ENCODE measurements around the gene TRABD2B.
A peak's percentile ranks its signal among the peaks of the same experiment; 100 is the strongest.

The TRABD2B gene

DNA sequence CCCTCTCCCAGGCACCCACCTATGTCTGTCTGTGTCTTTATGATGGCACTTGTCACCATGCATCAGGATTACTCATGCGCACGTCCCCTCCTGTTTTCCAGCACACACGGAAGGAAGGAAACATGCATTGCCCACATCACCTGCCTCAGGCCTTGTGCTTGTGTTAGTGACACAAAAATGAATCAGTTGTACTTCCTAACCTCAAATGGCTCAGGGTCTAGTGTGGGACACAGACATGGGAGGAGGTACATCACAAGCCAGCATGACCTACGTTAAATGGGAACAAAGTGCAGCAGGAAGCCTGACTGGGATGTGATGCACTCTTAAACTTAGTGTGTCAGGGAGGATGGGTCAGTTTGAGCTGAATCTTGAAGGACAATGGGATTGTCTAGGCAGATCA, 126.7 kb downstream of the TRABD2B start:
- no peaks in the 10 kb centered on the region for H3K79me1 ChIP-seq (ENCODE audit: low read depth, low read length)
- no peak overlapping the region for H3K4me3 ChIP-seq (ENCODE audit: low read length in 2 of 2)
- H2BK15ac ChIP-seq (ENCODE audit: low read length): no peak overlapping the region
- peaks cover 0 to 2% of the 10 kb centered on the region in 2 donors for H3K4me1 ChIP-seq (ENCODE audit: control insufficient read depth in 2 of 2, insufficient read depth in 1 of 2, low read depth in 1 of 2, low read length in 2 of 2)
- WGBS, 2 donors (ENCODE audit: extremely low coverage in 2 of 2, insufficient read length in 2 of 2, insufficient replicate concordance in 1 of 2): no CpG with 5 or more reads among the region's 4 CpGs
- H4K91ac ChIP-seq (ENCODE audit: low read depth, low read length, poor library complexity): peak overlapping the region; percentile 26
- no peak overlapping the region for H3K4ac ChIP-seq (ENCODE audit: low read length)
- H3K23ac ChIP-seq (ENCODE audit: low read depth, low read length, poor library complexity): no peak overlapping the region
- no peak overlapping the region for H3K27ac ChIP-seq (replicated peaks; ENCODE audit: low read length)
- no peak overlapping the region for H3K4me2 ChIP-seq (ENCODE audit: insufficient read depth, low read length, poor library complexity, severe bottlenecking)
- H2BK5ac ChIP-seq (ENCODE audit: low read length): no peak overlapping the region
- no peak overlapping the region for H4K8ac ChIP-seq (ENCODE audit: low read depth, low read length)
- peaks cover 0 to 2% (median 0%) of the 10 kb centered on the region in 3 experiments for H3K27me3 ChIP-seq (ENCODE audit: control insufficient read depth in 3 of 3, insufficient read depth in 3 of 3, low read depth in 1 of 3, low read length in 3 of 3)
- DNase-seq (ENCODE audit: low spot score): no peak
- H3K9ac ChIP-seq (ENCODE audit: low read depth, low read length, poor library complexity): no peak overlapping the region
- no peak overlapping the region for H2AFZ ChIP-seq (ENCODE audit: low read length)
- H3K9me3 ChIP-seq (replicated peaks in 1 of 2; ENCODE audit: control insufficient read depth in 2 of 2, insufficient read depth in 1 of 2, low read depth in 1 of 2, low read length in 2 of 2): no peaks in the 10 kb centered on the region
- H2BK120ac ChIP-seq (ENCODE audit: low read depth, low read length): no peak overlapping the region
- no peaks in the 10 kb centered on the region for H3K36me3 ChIP-seq (replicated peaks in 1 of 2; ENCODE audit: control insufficient read depth in 2 of 2, insufficient read depth in 2 of 2, low read length in 2 of 2)
- H3K18ac ChIP-seq (ENCODE audit: low read length): no peak overlapping the region
- no peak overlapping the region for H2AK5ac ChIP-seq (ENCODE audit: low read depth, low read length)
- H3K14ac ChIP-seq (ENCODE audit: low read length): no peak overlapping the region
- H2BK12ac ChIP-seq (ENCODE audit: low read length): no peak overlapping the region

DNA sequence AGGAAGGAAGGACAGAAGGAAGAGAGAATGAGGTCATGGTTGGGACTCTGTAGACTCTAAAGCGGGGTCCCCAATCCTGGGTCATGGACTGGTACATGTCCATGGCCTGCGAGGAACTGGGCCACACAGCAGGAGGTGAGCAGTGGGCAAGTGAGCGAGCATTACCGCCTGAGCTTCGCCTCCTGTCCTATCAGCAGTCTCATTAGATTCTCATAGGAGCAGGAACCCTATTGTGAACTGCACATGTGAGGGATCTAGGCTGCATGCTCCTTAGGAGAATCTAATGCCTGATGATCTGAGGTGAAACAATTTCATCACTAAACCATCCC, 128.9 kb downstream of the TRABD2B start:
- no peak for DNase-seq (ENCODE audit: low spot score)
- Histone ChIP-seq H3K27me3 (ENCODE audit: control insufficient read depth in 3 of 3, insufficient read depth in 3 of 3, low read depth in 1 of 3, low read length in 3 of 3) (peaks cover 0 to 2% (median 0%) of the 10 kb centered on the region in 3 experiments), H3K4me2 (ENCODE audit: insufficient read depth, low read length, poor library complexity, severe bottlenecking) (no peak overlapping the region), H2BK15ac (ENCODE audit: low read length) (no peak overlapping the region), H3K79me1 (ENCODE audit: low read depth, low read length) (no peaks in the 10 kb centered on the region), H3K9me3 (replicated peaks in 1 of 2; ENCODE audit: control insufficient read depth in 2 of 2, insufficient read depth in 1 of 2, low read depth in 1 of 2, low read length in 2 of 2) (no peaks in the 10 kb centered on the region), H3K4me3 (ENCODE audit: low read length in 2 of 2) (no peak overlapping the region), H2BK120ac (ENCODE audit: low read depth, low read length) (no peak overlapping the region), H4K8ac (ENCODE audit: low read depth, low read length) (no peak overlapping the region), H3K4ac (ENCODE audit: low read length) (no peak overlapping the region), H3K9ac (ENCODE audit: low read depth, low read length, poor library complexity) (no peak overlapping the region), H3K36me3 (replicated peaks in 1 of 2; ENCODE audit: control insufficient read depth in 2 of 2, insufficient read depth in 2 of 2, low read length in 2 of 2) (no peaks in the 10 kb centered on the region), H3K14ac (ENCODE audit: low read length) (no peak overlapping the region), H3K27ac (replicated peaks; ENCODE audit: low read length) (no peak overlapping the region), H2AFZ (ENCODE audit: low read length) (no peak overlapping the region), H2BK12ac (ENCODE audit: low read length) (no peak overlapping the region), H4K91ac (ENCODE audit: low read depth, low read length, poor library complexity) (no peak overlapping the region), H2AK5ac (ENCODE audit: low read depth, low read length) (no peak overlapping the region), H3K18ac (ENCODE audit: low read length) (no peak overlapping the region), H2BK5ac (ENCODE audit: low read length) (no peak overlapping the region), H3K4me1 (ENCODE audit: control insufficient read depth in 2 of 2, insufficient read depth in 1 of 2, low read depth in 1 of 2, low read length in 2 of 2) (peaks cover 0 to 2% of the 10 kb centered on the region in 2 donors), H3K23ac (ENCODE audit: low read depth, low read length, poor library complexity) (no peak overlapping the region)
- WGBS, 2 donors (ENCODE audit: extremely low coverage in 2 of 2, insufficient read length in 2 of 2, insufficient replicate concordance in 1 of 2): no CpG with 5 or more reads among the region's 5 CpGs

DNA sequence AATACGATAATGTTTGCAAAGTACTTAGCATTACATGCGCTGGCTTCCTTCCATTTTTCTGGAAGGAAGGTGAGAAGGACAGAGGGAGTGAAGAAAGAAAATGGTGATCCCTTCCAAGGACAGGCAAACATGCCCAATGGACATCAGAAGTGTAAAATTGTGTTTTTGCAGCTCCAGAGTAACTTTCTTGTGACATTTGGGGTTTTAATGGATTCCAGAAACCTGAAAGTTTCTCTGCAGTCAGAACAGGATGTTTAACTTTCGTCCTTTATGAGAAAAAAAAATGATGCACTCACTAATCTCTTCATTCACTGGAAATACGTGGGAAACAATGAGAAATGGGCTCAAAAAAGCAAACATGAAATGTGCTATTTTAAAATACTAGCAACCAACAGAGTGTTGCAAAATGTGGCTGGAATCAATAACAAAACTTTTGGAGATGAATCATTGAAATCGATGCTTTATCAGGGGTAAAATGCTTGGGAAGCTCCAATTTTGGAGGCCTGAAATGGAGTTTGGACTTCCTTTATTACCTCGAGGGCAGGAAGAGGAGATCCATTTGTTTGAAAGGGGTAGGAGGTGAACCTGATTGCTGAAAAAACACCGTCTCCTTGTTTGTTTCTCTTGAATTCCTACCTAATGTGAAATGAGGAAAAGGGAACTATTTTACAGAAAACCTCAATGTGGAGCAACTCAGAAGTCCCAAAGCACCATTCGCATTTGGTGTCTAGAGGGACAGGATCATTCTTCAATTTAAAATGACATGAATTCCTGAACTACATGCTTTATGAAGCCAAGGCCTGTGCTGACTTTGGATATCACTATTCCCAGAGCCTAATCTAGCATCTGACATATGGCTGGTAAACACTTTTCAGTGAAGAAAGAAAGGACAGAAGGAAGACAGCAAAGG, 129.5 kb downstream of the TRABD2B start:
- Histone ChIP-seq H3K4me2 (ENCODE audit: insufficient read depth, low read length, poor library complexity, severe bottlenecking) (no peak overlapping the region), H2AK5ac (ENCODE audit: low read depth, low read length) (no peak overlapping the region), H3K27me3 (ENCODE audit: control insufficient read depth in 3 of 3, insufficient read depth in 3 of 3, low read depth in 1 of 3, low read length in 3 of 3) (peaks cover 0 to 2% (median 0%) of the 10 kb centered on the region in 3 experiments), H3K23ac (ENCODE audit: low read depth, low read length, poor library complexity) (no peak overlapping the region), H3K4ac (ENCODE audit: low read length) (no peak overlapping the region), H3K4me1 (ENCODE audit: control insufficient read depth in 2 of 2, insufficient read depth in 1 of 2, low read depth in 1 of 2, low read length in 2 of 2) (peaks cover 0 to 2% of the 10 kb centered on the region in 2 donors), H2AFZ (ENCODE audit: low read length) (no peak overlapping the region), H2BK15ac (ENCODE audit: low read length) (no peak overlapping the region), H3K14ac (ENCODE audit: low read length) (no peak overlapping the region), H3K36me3 (replicated peaks in 1 of 2; ENCODE audit: control insufficient read depth in 2 of 2, insufficient read depth in 2 of 2, low read length in 2 of 2) (no peaks in the 10 kb centered on the region), H4K91ac (ENCODE audit: low read depth, low read length, poor library complexity) (no peak overlapping the region), H3K79me1 (ENCODE audit: low read depth, low read length) (no peaks in the 10 kb centered on the region), H3K9ac (ENCODE audit: low read depth, low read length, poor library complexity) (no peak overlapping the region), H3K9me3 (replicated peaks in 1 of 2; ENCODE audit: control insufficient read depth in 2 of 2, insufficient read depth in 1 of 2, low read depth in 1 of 2, low read length in 2 of 2) (no peaks in the 10 kb centered on the region), H2BK5ac (ENCODE audit: low read length) (no peak overlapping the region), H4K8ac (ENCODE audit: low read depth, low read length) (no peak overlapping the region), H3K27ac (replicated peaks; ENCODE audit: low read length) (no peak overlapping the region), H3K4me3 (ENCODE audit: low read length in 2 of 2) (no peak overlapping the region), H2BK120ac (ENCODE audit: low read depth, low read length) (no peak overlapping the region), H3K18ac (ENCODE audit: low read length) (no peak overlapping the region), H2BK12ac (ENCODE audit: low read length) (no peak overlapping the region)
- no CpG with 5 or more reads among the region's 8 CpGs for WGBS, 2 donors (ENCODE audit: extremely low coverage in 2 of 2, insufficient read length in 2 of 2, insufficient replicate concordance in 1 of 2)
- no peak for DNase-seq (ENCODE audit: low spot score)

DNA sequence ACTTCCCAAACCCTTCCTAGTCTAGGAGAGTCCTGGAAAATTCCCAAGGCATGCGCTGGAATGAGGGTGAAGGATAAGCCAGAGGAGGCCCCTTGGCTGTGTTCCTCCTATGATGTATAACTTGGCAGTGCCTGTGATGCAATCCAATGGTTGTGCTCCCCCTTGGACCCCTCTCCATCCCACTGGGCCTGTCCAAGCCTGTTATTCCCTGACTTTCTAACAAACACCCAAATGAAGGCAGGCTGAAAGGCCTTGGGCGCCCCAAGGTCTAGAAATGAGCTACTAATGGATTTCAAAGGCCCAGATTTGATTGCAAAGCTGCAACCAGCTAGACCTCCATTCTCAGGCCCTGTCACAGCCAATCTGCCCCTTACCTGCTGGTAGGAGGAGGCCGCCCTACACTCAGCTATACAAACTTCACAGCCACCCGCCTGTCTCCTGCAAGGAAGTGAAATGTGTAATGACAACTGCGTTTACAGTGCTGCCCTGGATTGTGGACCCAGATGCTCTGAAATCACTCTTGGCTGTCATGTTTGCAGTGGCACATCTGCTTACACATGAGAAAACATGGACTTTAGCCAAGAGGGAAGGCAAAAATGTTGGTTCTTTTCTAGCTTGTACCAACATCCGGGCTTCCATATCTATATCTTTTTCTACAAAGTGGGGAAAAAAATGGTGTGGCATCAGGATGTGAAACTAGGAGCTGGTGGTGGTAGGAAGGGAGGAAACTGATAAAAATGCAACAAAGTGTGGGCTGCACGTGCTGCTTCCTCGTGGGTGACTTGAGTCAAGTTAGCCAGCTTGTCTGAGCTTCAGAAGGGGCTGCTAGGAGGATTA, 130.4 kb downstream of the TRABD2B start:
- peak overlapping the region; percentile 22 for H2BK15ac ChIP-seq (ENCODE audit: low read length)
- no peak overlapping the region for H3K14ac ChIP-seq (ENCODE audit: low read length)
- no peaks in the 10 kb centered on the region for H3K36me3 ChIP-seq (replicated peaks in 1 of 2; ENCODE audit: control insufficient read depth in 2 of 2, insufficient read depth in 2 of 2, low read length in 2 of 2)
- no peak overlapping the region for H3K18ac ChIP-seq (ENCODE audit: low read length)
- H3K9ac ChIP-seq (ENCODE audit: low read depth, low read length, poor library complexity): no peak overlapping the region
- H2BK5ac ChIP-seq (ENCODE audit: low read length): no peak overlapping the region
- H2BK12ac ChIP-seq (ENCODE audit: low read length): no peak overlapping the region
- no peak overlapping the region for H3K4ac ChIP-seq (ENCODE audit: low read length)
- H2AK5ac ChIP-seq (ENCODE audit: low read depth, low read length): no peak overlapping the region
- H3K27ac ChIP-seq (replicated peaks; ENCODE audit: low read length): no peak overlapping the region
- no peak overlapping the region for H4K8ac ChIP-seq (ENCODE audit: low read depth, low read length)
- H3K4me1 ChIP-seq (ENCODE audit: control insufficient read depth in 2 of 2, insufficient read depth in 1 of 2, low read depth in 1 of 2, low read length in 2 of 2): peaks cover 0 to 2% of the 10 kb centered on the region in 2 donors
- no peak overlapping the region for H3K4me2 ChIP-seq (ENCODE audit: insufficient read depth, low read length, poor library complexity, severe bottlenecking)
- H3K27me3 ChIP-seq (ENCODE audit: control insufficient read depth in 3 of 3, insufficient read depth in 3 of 3, low read depth in 1 of 3, low read length in 3 of 3): peaks cover 0 to 2% (median 0%) of the 10 kb centered on the region in 3 experiments
- H3K4me3 ChIP-seq (ENCODE audit: low read length in 2 of 2): no peak overlapping the region
- H2BK120ac ChIP-seq (ENCODE audit: low read depth, low read length): no peak overlapping the region
- WGBS, 2 donors (ENCODE audit: extremely low coverage in 2 of 2, insufficient read length in 2 of 2, insufficient replicate concordance in 1 of 2): no CpG with 5 or more reads among the region's 8 CpGs
- H3K79me1 ChIP-seq (ENCODE audit: low read depth, low read length): no peaks in the 10 kb centered on the region
- no peak overlapping the region for H3K23ac ChIP-seq (ENCODE audit: low read depth, low read length, poor library complexity)
- no peak for DNase-seq (ENCODE audit: low spot score)
- no peak overlapping the region for H2AFZ ChIP-seq (ENCODE audit: low read length)
- no peaks in the 10 kb centered on the region for H3K9me3 ChIP-seq (replicated peaks in 1 of 2; ENCODE audit: control insufficient read depth in 2 of 2, insufficient read depth in 1 of 2, low read depth in 1 of 2, low read length in 2 of 2)
- no peak overlapping the region for H4K91ac ChIP-seq (ENCODE audit: low read depth, low read length, poor library complexity)

All from neuronal stem cell (in vitro differentiated cells).